Amygdala (tissue), 56 donors: ENCODE results near the gene HCFC1R1.

ENCODE experiments used
- DNase-seq, 56 donors: peaks; one replicate each; lab custom pipeline; 2025; lab: John Stamatoyannopoulos, UW

The HCFC1R1 gene

GRCh38 chr16:2981177-2981898, 42.4 kb downstream of the HCFC1R1 start:
- DNase-seq, result no peak

GRCh38 chr16:2980227-2981176, 43.2 kb downstream of the HCFC1R1 start, which contains the start of gene PKMYT1:
TSS of gene PKMYT1 (minus strand) at chr16:2980446. CDS start at chr16:2979657, 789 bp downstream.
- peak; percentile 27 to 92 (median 78) for DNase-seq

- DNase-seq, result no peak
Observed at GRCh38 chr16:2979669-2980226, 44.0 kb downstream of the HCFC1R1 start.

GRCh38 chr16:2977440-2977839, 46.3 kb downstream of the HCFC1R1 start:
- peak in 20 of 56 donors; percentile 9 to 68 (median 39) for DNase-seq

GRCh38 chr16:2976673-2977072, 47.1 kb downstream of the HCFC1R1 start:
- no peak for DNase-seq

- peak in 6 of 56 donors; percentile 7 to 48 (median 22) for DNase-seq
Observed at GRCh38 chr16:2976201-2976600, 47.5 kb downstream of the HCFC1R1 start.

- no peak for DNase-seq
Observed at GRCh38 chr16:2975161-2975795, 48.5 kb downstream of the HCFC1R1 start.

- DNase-seq, result no peak
Observed at GRCh38 chr16:2974319-2975056, 49.3 kb downstream of the HCFC1R1 start.

- peak in 19 of 56 donors; percentile 13 to 73 (median 37) for DNase-seq
Observed at GRCh38 chr16:2973605-2974318, 50.0 kb downstream of the HCFC1R1 start.

- DNase-seq, result peak in 35 of 56 donors; percentile 4 to 72 (median 39)
Observed at GRCh38 chr16:2973093-2973492, 50.6 kb downstream of the HCFC1R1 start.
